Activated CD4-positive, CD25-positive, alpha-beta regulatory T cell (primary cell): ENCODE data around the gene C1QTNF8.

Experiments used
- DNase-seq, 4 experiments: peaks; one replicate each; lab custom pipeline; 2025; lab: John Stamatoyannopoulos, UW

C1QTNF8 gene

GRCh38 chr16:1096169-1097082 lies at the start of gene C1QTNF8:
Gene C1QTNF8 (minus strand): TSS chr16:1096244. CDS start chr16:1094922, 1,322 bp downstream.
- no peak for DNase-seq

GRCh38 chr16:1145383-1146100 lies 49.5 kb upstream of the C1QTNF8 start:
- DNase-seq, result no peak

- no peak for DNase-seq
Measured at GRCh38 chr16:1144476-1145382, 48.7 kb upstream of the C1QTNF8 start.

GRCh38 chr16:1143761-1144450 lies 47.9 kb upstream of the C1QTNF8 start:
- DNase-seq, result no peak

GRCh38 chr16:1142911-1143310 lies 46.9 kb upstream of the C1QTNF8 start:
- DNase-seq, result no peak

- no peak for DNase-seq
Measured at GRCh38 chr16:1141716-1142115, 45.7 kb upstream of the C1QTNF8 start.

GRCh38 chr16:1141191-1141590 lies 45.1 kb upstream of the C1QTNF8 start:
- DNase-seq, result no peak

GRCh38 chr16:1140582-1141162 lies 44.6 kb upstream of the C1QTNF8 start:
- no peak for DNase-seq

- no peak for DNase-seq
Measured at GRCh38 chr16:1137604-1138003, 41.6 kb upstream of the C1QTNF8 start.

GRCh38 chr16:1135459-1135825 lies 39.4 kb upstream of the C1QTNF8 start:
- DNase-seq, result no peak

GRCh38 chr16:1134776-1135458 lies 38.9 kb upstream of the C1QTNF8 start:
- no peak for DNase-seq

- no peak for DNase-seq
Measured at GRCh38 chr16:1133810-1134520, 37.9 kb upstream of the C1QTNF8 start.

- no peak for DNase-seq
Measured at GRCh38 chr16:1133271-1133670, 37.2 kb upstream of the C1QTNF8 start.

- DNase-seq, result no peak
Measured at GRCh38 chr16:1132431-1132830, 36.4 kb upstream of the C1QTNF8 start.

- DNase-seq, result no peak
Measured at GRCh38 chr16:1131378-1131994, 35.4 kb upstream of the C1QTNF8 start.

GRCh38 chr16:1130382-1130781 lies 34.3 kb upstream of the C1QTNF8 start:
- no peak for DNase-seq

GRCh38 chr16:1129106-1129960 lies 33.3 kb upstream of the C1QTNF8 start:
- DNase-seq, result no peak

GRCh38 chr16:1127971-1128715 lies 32.1 kb upstream of the C1QTNF8 start:
- DNase-seq, result no peak
